GM12801 (cell line): Measurements from ENCODE around the gene PKIG.

Experiments
- CTCF ChIP-seq: IDR thresholded peaks from one replicate; pipeline ENCODE4 v1.5.1; 2011; ENCODE audit warnings: control low read depth; ENCODE audit not compliant: insufficient read length; ENCODE audit errors: extremely low read depth

The PKIG gene

DNA sequence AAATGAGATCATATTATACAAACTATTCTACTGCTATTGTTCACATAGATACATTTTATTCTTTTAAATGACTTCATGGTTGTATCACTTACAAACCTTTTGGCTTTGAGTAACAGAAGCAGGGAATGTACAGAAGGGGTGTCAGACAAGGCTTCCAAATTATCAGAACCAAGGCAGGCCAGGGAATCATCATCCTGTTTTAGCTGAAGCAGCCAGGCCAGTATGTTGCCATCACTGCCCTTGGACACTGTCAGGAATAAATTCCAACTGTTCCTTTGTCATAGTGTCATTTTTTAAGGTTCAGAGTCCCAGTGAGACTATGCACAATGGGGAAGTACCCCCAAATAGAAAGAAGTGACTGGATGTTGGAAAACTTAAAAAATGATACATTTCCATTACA is 23.1 kb upstream of the PKIG start:
- no peak for TF ChIP-seq CTCF

- TF ChIP-seq CTCF: no peak
These were observed 22.1 kb upstream of the PKIG start for GRCh38 chr20:44560229-44560628.

DNA sequence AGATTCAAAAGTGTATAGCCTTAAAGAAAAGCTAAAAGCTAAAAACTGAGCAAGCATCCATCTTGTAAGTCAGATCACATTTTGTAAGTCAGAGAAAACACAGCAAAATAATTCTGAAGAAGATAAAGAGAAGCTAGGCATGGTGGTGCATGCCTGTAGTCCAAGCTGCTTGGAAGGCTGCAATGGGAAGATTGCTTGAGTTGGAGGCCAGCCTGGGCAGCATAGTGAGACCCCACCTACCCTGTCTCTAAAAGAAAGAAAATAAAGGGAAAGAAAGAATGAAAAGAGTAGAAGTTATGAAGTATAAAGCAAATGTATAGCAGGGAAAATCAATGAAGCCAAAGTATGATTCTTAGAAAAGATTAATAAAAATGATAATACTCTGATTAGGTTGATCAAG is 20.5 kb upstream of the PKIG start:
- TF ChIP-seq CTCF: no peak

DNA sequence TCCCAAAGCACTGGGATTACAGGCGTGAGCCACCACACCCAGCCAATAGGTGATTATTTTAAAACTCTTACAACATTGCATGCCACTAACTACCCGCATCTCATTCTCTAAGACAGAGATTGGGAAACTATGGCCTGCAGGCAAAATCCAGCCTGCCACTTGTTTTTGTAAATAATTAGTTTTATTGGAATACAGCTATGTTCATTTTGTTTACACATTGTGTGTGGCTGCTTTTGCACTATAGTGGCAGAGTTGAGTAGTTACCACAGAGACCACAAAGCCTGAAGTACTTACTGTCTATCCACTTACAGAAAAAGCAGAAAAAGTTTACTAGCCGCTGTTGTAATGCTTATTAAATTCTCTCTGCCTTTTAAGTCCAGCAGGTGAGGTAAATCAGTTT is 16.4 kb upstream of the PKIG start:
- no peak for TF ChIP-seq CTCF

GRCh38 chr20:44566811-44567210 is 15.6 kb upstream of the PKIG start:
- TF ChIP-seq CTCF: no peak

- no peak for TF ChIP-seq CTCF
These were observed 12.0 kb upstream of the PKIG start for GRCh38 chr20:44570367-44570766.

- no peak for TF ChIP-seq CTCF
These were observed 10.9 kb upstream of the PKIG start for GRCh38 chr20:44571362-44571988.
